Metanephros (tissue), 2 donors: Measurements from ENCODE around the gene TANC2. TPM values are rescaled to one million over a fixed set of nuclear protein-coding genes. Genes with fewer than 3 reads are reported as not detected.

Experiments
- small RNA-seq: library from RNA; depleted of rRNA; stranded (forward); fragments of <200 nt; gene quantifications from one replicate; pipeline ENCODE3, GENCODE V24; 2014; ENCODE audit warnings: low replicate concordance
- total RNA-seq: library from RNA; depleted of rRNA; stranded (reverse); fragments of >200 nt; gene quantifications from one replicate; pipeline ENCODE4 v1.2.3, GENCODE V29; 2014

TANC2 gene
- 113 TPM for total RNA-seq

GRCh38 chr17:62965686-62966425, at the start of gene TANC2:
TANC2 (plus strand) TSS chr17:62966235; CDS start chr17:63009560, 43,325 bp downstream.

Small RNA genes within 50 kb of the gene (small RNA-seq; reads per million reads assigned to genes)
- not detected for gene MIR633

Other genes starting within 250 kb of the TANC2 start
- 0.41 TPM for gene MARCHF10, start 157.9 kb upstream of the TANC2 start, total RNA-seq